Peyer's patch (tissue), 4 donors: Measurements from ENCODE around the gene KCNQ5.

ENCODE experiments used
- CTCF ChIP-seq, 6 experiments: fragments of 450-650 bp in 4 of 6; fragments of 200-600 bp in 2 of 6; sonication (generic) in 1 of 6; IDR thresholded peaks; one replicate each; pipeline ENCODE4 v1.5.1; 2017 to 2019; ENCODE audit warnings: antibody characterized with exemption in 6 of 6, mild to moderate bottlenecking in 3 of 6, moderate library complexity in 1 of 6
- POLR2A ChIP-seq, 2 donors: fragments of 450-650 bp; IDR thresholded peaks; one replicate each; pipeline ENCODE4 v1.5.1; 2017; ENCODE audit warnings: antibody characterized with exemption in 2 of 2, mild to moderate bottlenecking in 2 of 2, moderate library complexity in 2 of 2

GRCh38 chr6:73209117-73209516, 587.3 kb downstream of the KCNQ5 start:
- TF ChIP-seq CTCF (IDR thresholded peaks at IDR 0.05), result no peak
- no peak for TF ChIP-seq POLR2A (IDR thresholded peaks at IDR 0.05)
